Forelimb muscle (tissue), 1 donor: ENCODE results near the gene HOXB9. TPM values are rescaled to one million over a fixed set of nuclear protein-coding genes. Genes with fewer than 3 reads are reported as not detected.

Source experiments
- DNase-seq: peaks from one replicate; pipeline ENCODE4 v3.0.0-alpha.2; 2013; ENCODE audit warnings: low read depth
- polyA plus RNA-seq: library from polyadenylated mRNA; unstranded; fragments of 120-200 nt; gene quantifications from one replicate; pipeline ENCODE4 v1.2.1, GENCODE V29; 2013; ENCODE audit not compliant: insufficient read length

Gene HOXB9
- polyA plus RNA-seq, 1 donor, result 0.05 TPM

GRCh38 chr17:48611681-48612455 lies 14.3 kb downstream of the HOXB9 start:
- DNase-seq, result no peak

- no peak for DNase-seq
These were observed 14.9 kb downstream of the HOXB9 start for GRCh38 chr17:48611213-48611612.

GRCh38 chr17:48610282-48611211 lies 15.6 kb downstream of the HOXB9 start, which contains the start of gene HOXB7:
Gene HOXB7, minus strand, starts transcription at chr17:48611017. Its CDS starts 99 bp downstream, at chr17:48610918.
- DNase-seq, result no peak

GRCh38 chr17:48609759-48610281 lies 16.3 kb downstream of the HOXB9 start:
- no peak for DNase-seq

- DNase-seq, result no peak
These were observed 17.1 kb downstream of the HOXB9 start for GRCh38 chr17:48609033-48609432.

- no peak for DNase-seq
These were observed 17.7 kb downstream of the HOXB9 start for GRCh38 chr17:48608494-48608834.

- DNase-seq, result no peak
These were observed 19.1 kb downstream of the HOXB9 start for GRCh38 chr17:48606892-48607614.

- no peak for DNase-seq
These were observed 19.9 kb downstream of the HOXB9 start for GRCh38 chr17:48605991-48606891.

GRCh38 chr17:48605409-48605919 lies 20.7 kb downstream of the HOXB9 start:
- DNase-seq, result no peak

GRCh38 chr17:48604770-48605329 lies 21.3 kb downstream of the HOXB9 start, which contains the start of gene HOXB6:
Gene HOXB6, minus strand, starts transcription at chr17:48604986. Its CDS starts 6,836 bp downstream, at chr17:48598150.
- no peak for DNase-seq

- no peak for DNase-seq
These were observed 22.0 kb downstream of the HOXB9 start for GRCh38 chr17:48603959-48604769.

- DNase-seq, result no peak
These were observed 24.4 kb downstream of the HOXB9 start for GRCh38 chr17:48601539-48602425.

GRCh38 chr17:48601207-48601538 lies 25.0 kb downstream of the HOXB9 start:
- no peak for DNase-seq

GRCh38 chr17:48600244-48601098 lies 25.7 kb downstream of the HOXB9 start:
- no peak for DNase-seq

GRCh38 chr17:48599354-48599753 lies 26.8 kb downstream of the HOXB9 start:
- no peak for DNase-seq

GRCh38 chr17:48598736-48599135 lies 27.4 kb downstream of the HOXB9 start:
- DNase-seq, result no peak
